ENCODE measurements around the gene NABP1.
A peak's percentile ranks its signal among the peaks of the same experiment; 100 is the strongest.
"Not testable (repeated sequence)": the region's sequence is repeated elsewhere in the genome, so short reads cannot be mapped to it uniquely, and the experiment has no call there.

Gene NABP1, protein sequence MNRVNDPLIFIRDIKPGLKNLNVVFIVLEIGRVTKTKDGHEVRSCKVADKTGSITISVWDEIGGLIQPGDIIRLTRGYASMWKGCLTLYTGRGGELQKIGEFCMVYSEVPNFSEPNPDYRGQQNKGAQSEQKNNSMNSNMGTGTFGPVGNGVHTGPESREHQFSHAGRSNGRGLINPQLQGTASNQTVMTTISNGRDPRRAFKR

DNA sequence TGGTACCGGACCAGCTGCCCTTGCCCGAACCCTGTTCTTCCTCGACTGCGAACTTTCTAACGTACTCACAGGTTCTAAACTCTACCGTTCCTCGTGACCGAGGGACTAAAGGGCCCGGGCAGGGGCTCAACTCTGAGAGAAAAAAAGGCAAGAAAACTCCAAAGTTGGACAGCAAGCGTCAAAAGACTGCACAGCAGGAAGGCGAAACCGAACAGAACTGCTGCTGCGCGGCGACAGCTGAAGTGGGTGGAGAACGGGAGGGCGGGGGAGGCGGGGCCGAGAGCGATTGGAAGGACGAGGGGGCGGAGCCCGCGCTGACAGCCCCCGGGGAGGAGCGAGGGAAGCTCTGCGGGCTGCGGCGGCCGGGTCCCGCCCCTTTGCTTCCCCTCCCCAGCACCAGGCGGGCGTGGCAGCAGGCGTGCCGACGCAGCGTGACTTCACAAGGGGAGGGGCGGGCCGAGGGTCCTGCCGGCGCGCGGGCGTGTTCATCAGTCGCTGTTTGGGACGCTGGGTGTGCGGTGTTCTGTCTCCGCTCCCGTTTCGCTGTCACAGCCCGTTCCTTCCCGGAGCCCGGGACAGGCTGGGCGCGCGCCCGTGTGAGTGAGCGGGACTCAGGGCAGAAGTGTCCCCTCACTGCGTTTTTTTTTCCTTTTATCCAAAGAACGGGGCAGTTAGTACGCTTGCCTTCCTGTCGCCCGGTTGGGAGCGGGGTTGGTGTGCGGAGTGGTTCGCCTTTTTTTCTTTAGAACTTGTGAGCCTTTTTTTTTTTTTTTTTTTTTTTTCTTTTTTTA lies at the start of gene NABP1:
TSS of gene NABP1 (plus strand) at position 491 of the 791 bp plus-strand sequence. CDS start 479 bp downstream, outside the sequence.
- DNase-seq (ENCODE audit: low read depth), result peak; percentile 98

DNA sequence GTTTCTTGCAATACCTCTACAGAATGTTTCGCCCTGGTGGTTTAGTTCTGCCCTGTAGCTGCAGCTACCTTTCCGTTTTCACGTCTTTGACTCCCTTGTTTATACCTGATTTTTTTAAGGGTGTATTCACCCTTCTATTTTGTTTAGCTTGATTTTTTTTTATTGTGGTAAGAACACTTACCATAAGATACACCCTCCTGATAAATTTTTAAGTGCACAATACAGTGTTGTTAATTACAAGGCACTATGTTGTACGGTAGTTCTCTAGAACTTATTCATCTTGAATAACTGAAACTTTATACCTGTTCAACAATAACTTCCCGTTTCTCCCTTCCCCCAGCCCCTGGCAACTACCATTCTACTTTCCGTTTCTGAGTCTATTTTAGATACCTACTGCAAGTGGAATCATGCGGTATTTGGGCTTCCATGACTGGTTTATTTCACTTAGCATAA lies 48.9 kb upstream of the NABP1 start:
- no peak for DNase-seq (ENCODE audit: low read depth)

DNA sequence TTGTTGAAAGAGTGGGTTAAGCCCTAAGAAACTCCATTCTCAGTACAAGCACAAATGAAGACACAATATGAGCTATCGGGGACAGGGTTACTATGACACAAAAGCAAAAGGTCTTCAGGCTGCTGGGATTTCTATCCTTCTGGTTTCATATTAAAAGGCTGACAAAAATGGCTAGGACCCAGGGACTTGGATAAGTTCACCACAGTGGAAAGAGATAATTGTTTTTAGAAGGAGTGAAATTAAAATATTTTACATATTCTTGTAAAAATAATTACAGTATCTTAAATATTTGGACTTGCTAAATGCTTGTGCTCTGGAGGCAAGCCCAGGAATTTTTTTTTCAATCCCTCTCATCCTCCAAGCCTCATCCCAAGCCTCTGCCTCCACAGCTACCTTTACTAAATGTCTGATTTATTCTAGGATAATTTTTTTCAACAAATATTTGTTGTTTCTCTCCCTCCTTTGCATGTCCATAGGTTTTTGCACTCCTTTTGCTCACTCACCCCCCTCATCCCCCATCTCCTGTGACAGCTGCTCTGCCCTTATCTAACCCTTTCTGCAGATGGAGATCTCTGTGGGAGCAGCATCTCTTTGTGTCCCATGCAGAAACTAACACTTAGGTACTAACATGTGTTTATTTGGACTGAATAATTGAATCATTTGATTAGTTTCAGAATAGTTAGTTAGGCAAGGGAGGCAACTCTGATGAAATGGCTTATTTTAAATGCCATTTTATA lies 47.8 kb upstream of the NABP1 start:
- DNase-seq (ENCODE audit: low read depth), result no peak

DNA sequence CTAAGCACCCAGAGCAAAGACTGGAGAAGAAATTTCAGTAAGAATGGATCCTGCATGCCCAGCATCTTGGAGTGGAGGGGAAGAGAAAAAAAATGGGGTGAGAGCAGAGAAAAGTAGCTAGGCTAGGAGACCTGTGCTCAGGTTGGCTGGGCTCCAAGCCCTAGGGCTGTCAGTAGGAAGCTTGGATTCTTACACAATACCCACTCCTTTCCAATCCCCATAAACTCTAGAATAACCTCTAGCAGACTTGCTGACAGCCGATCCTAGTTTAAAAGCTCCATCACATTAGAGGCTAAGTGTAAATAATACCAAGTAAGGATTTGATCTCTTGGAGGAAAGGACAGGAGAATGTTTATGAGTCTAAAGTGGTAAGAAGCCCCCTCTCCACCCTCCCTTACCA lies 46.2 kb upstream of the NABP1 start:
- DNase-seq (ENCODE audit: low read depth), result peak; percentile 85

DNA sequence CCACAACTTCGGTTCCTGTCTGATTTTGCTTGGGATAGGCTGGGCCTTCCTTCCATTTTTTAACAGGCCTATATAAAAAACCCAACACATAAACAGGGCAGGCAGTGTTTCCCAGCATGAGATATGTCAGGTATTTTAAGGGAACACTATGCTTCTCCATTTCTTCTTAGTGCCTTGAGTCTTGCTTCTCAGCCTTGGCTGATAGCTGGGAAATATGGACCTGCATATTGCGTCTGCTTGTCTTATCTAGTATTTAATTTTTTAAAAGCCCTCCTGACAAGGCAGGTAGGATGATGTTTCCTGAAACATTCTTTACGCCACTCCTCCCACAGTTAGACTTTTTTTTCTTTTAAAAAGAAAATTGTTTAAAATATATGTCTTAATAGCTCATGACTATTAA lies 45.5 kb upstream of the NABP1 start:
- no peak for DNase-seq (ENCODE audit: low read depth)

DNA sequence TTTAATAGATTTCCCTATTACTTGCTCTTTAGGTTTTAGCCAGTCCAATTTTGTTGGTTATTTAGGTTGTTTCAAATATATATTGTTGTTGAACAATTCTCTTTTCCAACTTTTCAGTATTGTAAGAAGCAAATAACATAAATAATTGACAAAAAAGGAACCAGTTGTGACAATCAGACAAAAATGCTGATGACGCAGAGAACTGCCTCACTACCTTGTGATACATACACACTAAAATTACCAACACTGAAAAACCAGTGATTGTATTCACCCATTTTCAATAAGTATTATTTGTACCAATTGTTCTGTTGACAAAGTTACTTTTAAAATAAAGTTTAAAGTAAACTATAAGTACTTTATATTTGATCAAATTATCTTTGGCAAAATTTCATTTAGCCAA lies 43.1 kb upstream of the NABP1 start:
- DNase-seq (ENCODE audit: low read depth), result no peak

DNA sequence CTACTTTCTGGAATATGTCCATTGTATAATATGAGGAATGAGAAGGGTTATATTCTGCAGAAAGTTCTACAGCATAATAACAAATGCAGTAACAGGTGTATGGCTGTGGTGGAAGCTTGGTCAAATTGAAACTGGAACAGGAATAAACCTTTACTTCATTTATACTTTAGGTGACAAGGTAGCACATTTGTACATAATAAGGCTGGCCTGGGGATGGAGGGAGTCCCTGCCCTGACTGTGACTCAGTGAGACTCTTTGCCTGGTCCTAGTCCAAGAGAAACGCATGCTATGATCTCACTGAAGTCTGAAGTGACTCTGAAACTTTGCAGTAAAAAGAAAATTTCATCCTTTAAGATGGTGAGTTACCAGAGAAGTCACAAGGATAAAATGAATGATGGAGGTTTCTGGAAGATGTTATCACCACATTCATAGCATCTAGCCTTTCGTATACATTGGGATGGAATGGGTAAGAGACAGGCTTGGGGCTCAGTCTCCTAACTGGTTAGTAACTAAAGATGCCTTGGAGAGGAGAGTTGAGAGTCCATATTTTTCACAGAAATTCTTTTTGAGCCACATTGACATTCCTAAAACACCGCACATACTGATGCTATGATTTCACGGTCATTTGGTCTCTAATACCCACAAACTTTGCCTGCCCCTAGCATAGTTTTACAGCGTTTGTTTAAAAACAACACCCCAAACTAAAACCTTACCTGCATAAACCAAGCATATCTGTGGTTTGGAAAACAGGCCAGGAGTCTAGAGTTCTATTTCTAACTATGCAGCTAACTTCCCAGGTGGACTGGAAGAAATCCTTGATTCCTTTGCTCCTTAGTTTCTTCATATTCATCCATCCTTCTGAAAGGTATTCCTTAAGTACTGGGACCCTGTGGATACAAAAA lies 42.4 kb upstream of the NABP1 start:
- DNase-seq (ENCODE audit: low read depth), result peak; percentile 89

DNA sequence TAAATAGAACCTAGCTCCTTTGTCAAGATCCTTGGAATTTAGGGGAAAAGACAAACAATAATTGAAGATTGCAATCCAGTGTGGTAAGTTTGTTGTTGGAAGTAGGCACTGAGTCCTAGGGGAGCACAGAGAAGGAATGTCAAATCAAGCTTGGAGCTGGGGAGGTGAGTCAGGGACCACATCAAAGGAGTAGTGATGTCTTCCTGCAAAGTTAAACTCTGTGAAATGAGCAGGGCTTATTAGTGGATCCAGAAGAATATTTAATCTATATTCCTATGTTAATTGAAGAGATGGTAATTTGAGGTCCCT lies 41.7 kb upstream of the NABP1 start:
- DNase-seq (ENCODE audit: low read depth), result peak; percentile 85

DNA sequence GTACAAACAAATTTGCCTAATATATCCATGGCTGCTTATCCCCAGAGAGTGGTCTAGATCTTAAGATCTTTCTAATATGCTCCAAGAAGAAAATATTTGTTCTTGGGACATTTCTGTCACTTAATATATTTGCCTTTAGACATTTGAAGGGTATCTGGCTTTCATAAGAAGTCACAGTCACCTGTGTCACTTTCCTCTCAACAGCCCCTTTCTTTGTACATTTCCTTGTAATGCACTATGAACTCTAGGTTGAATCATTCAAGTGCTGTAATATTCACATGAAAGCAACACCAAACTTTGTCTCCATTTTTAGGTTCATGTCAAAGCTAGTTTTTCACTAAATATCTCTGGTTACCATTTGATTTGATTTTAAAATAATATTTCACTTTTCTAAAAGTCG lies 41.4 kb upstream of the NABP1 start:
- no peak for DNase-seq (ENCODE audit: low read depth)

DNA sequence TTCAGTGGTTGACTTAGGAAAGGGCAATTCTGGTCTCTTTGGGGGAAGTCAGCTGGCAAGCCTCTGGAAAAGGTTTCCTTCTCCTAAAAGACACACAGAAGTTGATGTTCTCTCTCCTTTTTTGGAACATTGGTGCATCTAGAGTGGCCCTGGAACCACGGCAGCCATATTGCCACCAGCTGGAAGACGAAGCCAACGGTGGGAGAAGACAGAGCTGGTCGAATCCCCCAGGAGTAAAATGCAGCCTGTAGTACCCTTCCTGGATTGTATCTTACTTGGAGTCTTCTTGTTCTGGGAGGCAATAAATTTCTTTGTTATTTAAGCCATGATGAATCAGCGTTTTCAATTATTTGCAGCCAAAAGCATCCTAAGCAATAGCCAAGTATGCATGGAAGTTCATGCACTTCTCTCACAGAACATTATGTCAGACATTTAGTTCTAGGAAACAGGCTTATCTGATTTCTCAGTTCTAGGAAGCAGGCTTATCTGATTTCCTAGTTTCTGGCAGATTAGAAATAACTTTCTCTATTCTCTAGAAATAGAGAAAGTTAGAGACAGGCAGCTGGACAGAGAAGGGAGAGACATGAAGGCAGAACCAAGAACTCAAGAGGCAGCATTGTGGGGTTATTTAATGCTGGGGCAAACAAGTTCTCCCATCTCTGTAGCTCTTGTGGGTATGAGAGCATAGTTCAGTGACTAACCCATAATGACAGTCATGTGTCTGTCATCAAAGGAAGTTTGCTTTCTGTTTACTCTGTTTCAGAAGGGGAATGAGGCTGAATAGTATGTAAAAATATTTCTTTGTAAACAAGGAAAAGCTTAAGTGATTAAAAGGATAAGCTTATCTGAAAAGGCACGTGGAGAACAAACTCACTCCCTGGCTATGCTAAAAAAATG lies 40.5 kb upstream of the NABP1 start:
- peak; percentile 79 for DNase-seq (ENCODE audit: low read depth)

DNA sequence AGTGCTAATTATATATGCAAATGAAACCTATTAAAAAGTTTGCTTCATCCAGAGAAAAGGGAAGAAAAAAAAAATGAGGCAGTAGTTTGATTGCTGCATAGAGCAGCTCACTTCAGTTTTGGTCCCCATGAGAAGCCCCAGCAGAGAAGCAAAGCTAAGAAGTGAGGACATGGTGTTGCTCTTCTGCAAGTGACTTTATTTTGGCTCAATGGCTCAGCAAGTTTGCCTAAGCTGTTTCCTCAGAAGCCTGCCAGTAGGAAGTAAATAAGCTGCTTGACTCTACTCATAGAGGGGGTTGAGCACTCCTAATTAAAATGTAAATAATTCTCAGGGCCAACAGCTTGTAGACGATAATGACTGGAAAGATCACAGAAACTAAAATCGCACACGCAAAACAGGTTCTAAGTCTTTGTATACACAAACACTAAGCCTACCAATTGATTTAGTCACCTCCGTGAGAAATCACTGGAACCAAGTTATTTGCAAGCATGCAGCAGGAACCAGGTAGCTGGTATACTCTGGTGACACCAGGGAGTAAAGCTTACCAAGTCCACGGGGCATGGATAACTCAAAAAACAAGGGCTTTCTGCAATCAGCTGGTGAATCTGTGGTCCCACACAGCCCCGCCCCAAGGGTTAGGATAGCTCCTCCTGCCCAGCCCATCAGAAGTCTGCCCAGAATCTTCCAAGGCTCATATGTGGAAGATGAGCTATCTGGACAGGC lies 39.7 kb upstream of the NABP1 start:
- peak; percentile 41 for DNase-seq (ENCODE audit: low read depth)

DNA sequence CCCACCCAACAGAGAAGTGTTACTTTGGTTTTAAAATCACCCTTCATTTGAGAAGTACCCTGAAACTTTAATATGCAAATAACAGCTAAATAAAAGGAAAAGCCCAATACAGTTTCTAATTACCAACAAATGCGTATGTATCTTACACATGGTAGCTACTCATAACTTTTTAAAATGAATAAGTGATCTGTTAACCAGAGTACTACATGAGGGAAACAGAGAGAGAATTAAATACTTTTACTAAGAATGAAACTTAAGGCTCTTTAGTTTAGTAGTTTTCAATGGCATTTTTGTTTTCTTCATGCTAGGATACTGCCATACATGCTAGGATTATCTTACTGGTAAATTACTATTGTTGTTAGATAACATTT lies 39.1 kb upstream of the NABP1 start:
- DNase-seq (ENCODE audit: low read depth), result no peak

DNA sequence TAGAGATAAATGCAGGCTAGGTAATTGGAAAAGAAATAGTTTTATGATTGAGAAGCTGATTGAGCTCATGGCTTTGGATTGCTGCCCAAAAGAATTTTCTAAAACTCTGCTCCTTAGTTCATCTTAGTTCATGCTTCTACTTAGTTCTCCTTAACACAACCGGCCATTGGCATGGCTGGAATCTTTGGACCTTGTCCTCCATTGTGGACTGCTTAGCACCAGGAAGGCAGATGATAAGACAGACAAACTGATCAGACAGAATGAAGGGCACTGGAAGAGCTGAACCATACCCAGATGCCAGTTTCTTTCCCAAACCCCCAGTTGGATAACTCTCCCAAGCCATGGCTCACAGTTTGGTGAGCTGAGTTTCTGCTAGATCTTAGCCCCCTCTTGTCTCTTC lies 36.3 kb upstream of the NABP1 start:
- DNase-seq (ENCODE audit: low read depth), result no peak

DNA sequence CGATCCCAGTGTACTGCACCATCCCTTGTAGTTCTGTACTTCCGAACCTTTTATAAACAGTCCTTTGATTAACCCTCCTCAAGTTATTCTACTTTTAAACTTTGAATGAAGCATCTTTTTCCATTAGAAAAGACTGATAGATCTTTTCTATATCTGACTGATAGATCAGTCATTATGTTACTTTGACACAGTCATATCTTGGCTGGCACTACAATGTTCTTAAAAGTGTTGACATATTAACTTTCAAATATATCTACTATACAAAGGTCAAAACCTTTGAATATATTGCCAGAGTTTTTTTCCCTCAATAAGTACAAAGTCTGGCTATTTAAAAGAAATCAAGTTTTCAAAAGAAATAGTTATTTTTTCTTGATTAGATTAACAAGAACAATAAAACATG lies 35.4 kb upstream of the NABP1 start:
- DNase-seq (ENCODE audit: low read depth), result no peak

DNA sequence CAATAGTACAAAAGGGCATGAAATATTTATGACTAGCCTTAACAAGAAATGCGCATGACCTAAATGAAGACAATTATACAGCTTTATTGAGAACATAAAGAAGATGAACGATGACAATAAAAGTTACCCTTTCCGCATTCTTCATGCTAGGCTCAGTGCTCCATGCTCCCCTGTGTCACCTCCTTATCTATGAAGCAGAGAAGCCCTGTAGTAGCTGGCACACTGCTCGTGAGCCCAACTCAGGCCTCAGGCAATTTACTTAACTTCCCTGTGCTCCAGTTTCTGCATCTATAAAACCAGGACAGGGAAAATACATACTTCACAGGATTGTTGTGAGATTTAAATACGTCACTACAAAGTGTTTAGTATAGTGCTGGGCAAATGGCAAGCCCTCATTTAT lies 34.5 kb upstream of the NABP1 start:
- no peak for DNase-seq (ENCODE audit: low read depth)

DNA sequence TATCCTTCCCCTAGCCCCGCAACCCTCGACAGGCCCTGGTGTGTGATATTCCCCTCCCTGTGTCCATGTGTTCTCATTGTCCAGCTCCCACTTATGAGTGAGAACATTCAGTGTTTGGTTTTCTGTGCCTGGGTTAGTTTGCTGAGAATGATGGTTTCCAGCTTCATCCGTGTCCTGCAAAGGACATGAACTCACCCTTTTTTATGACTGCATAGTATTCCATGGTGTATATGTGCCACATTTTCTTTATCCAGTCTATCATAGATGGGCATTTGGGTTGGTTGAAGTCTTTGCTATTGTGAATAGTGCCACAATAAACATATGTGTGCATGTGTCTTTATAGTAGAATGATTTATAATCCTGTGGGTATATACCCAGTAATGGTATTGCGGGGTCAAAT lies 33.3 kb upstream of the NABP1 start:
- not testable (repeated sequence) for DNase-seq (ENCODE audit: low read depth)

DNA sequence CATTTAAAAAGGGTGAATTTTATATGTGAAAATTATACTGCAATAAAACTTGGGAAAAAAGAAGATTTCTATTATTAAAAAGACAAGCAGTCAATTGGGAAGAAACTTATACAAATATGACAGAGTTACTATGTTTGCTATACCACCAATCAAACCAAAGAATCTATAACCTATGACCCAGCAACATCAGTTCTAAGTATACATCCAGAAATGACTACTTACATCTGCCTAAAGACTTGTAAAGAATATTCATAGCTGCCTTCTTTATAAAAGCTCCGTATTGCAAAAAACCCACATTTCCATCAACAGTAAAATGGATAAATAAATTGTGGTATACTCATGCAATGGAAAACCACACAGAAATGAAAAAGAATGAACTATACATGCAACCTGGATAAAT lies 32.9 kb upstream of the NABP1 start:
- no peak for DNase-seq (ENCODE audit: low read depth)

DNA sequence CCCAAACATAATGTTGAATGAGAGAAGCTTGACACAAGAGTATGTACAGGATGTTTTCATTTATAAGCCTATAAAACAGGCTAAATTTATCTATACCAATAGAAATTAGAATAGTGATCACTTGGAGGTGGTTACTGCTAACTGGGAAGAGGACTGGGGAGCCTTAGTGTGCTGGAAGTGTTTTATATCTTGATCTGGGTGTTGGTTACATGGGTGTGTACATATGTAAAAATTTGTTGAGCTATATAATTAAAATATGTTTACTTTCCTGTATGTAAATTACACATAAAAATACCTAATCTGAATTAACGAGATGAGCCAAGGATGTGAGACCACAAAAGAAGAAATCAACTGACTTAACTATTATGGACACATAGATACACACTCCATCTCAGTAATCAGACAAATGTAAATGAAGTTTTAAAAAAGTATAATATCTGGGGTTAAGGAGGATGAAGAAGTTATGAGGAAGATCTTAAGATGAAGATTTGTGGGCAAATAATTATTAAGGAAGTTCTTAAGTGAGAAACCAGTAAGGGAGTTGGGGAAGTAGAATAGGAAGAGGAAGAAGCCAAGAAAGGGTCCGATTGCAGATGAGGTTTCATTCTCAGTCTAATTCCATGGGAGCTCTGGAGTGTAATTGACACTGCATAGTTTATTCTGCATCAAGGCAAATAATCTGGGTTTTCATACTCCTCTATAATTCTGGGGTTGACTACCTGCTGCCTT lies 32.3 kb upstream of the NABP1 start:
- DNase-seq (ENCODE audit: low read depth), result no peak

DNA sequence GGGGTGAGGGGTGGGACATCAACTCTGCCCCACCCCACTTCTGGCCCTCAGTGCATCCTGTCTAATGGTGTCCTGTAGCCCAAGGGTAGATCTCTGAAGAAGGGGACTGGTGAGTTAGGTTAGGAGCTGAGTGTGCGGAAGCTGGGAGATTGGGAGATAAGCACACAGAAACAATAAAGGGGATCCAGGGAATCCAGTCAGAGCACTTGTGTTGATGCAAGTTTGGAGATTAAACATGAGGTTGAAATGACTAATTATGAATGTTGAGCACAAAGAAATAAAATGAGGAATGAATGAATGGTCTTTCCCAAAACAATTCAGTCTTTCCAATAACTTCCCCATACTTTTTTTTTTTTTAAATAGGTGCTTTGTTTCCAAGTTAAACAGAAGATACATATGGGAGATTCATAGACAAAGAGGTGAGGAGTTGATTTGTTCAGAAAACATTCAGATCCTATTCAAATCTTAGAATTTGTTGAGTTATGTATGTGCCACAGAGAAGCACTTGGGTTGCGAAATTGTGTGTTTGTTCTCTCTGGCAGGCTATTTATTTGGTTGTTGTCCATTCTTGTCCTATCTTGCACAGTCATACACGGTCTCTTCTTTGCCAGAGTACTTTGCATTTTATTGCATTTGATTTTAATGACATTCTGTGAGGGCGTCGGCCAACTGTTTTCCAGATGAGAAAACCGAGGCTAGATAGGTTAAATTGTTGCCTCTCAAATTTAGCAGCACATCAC lies 31.6 kb upstream of the NABP1 start:
- no peak for DNase-seq (ENCODE audit: low read depth)
